Stomach (tissue), 4 donors: ENCODE data around the gene ARL16.

Experiments used
- CTCF ChIP-seq, 7 experiments: fragments of 450-650 bp in 4 of 7; fragments of 200-600 bp in 3 of 7; sonication (generic) in 3 of 7; IDR thresholded peaks; one replicate each; pipeline ENCODE4 v1.5.1; 2016 to 2019; ENCODE audit warnings: antibody characterized with exemption in 7 of 7, control low read depth in 2 of 7, mild to moderate bottlenecking in 1 of 7
- POLR2A ChIP-seq, 4 donors: fragments of 450-650 bp; IDR thresholded peaks; one replicate each; pipeline ENCODE4 v1.6.1; 2016; ENCODE audit warnings: antibody characterized with exemption in 4 of 4, control low read depth in 2 of 4, mild to moderate bottlenecking in 1 of 4, moderate library complexity in 1 of 4
- POLR2AphosphoS5 ChIP-seq, 3 donors: sonication (generic); formaldehyde crosslinking; IDR thresholded peaks; one replicate each; pipeline ENCODE4 v1.6.1; 2016; ENCODE audit warnings: antibody characterized with exemption in 3 of 3

- no peak for TF ChIP-seq CTCF (IDR thresholded peaks at IDR 0.05)
- TF ChIP-seq POLR2AphosphoS5 (IDR thresholded peaks at IDR 0.05) = no peak
- TF ChIP-seq POLR2A (IDR thresholded peaks at IDR 0.05) = no peak
These were observed 31.7 kb upstream of the ARL16 start for GRCh38 chr17:81715107-81715871.
